Stimulated activated CD4-positive, alpha-beta T cell treated with anti-CD3 and anti-CD28 coated beads, Interleukin-12 subunit alpha, Interleukin-12 subunit beta, amount 100 ng/mL, for 4 hours (primary cell): Measurements from ENCODE around the gene GHDC.
"Not testable (repeated sequence)": the region's sequence is repeated elsewhere in the genome, so short reads cannot be mapped to it uniquely, and the experiment has no call there.

Source experiments
- DNase-seq: peaks from one replicate; pipeline ENCODE4 v3.0.0-alpha.2; 2020

Gene GHDC

GRCh38 chr17:42146911-42147607 lies 47.2 kb downstream of the GHDC start:
- DNase-seq: no peak

DNA sequence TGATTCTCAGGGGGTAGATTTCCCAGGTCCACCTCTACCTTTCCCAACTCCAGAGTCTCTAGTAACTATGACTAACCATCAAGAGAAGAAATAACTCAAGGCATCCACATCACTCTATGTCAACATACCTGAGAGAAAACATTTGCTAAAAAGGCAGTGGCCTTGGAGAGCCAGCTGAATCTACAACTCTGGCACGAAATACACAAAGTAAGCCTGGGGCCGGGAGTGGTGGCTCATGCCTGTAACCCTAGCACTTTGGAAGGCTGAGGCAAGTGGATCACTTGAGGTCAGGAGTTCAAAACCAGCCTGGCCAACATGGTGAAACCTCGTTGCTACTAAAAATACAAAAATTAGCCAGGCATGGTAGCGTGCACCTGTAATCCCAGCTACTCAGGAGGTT lies 51.2 kb downstream of the GHDC start:
- DNase-seq: not testable (repeated sequence)

GRCh38 chr17:42142371-42142896 lies 51.9 kb downstream of the GHDC start:
- DNase-seq: no peak

DNA sequence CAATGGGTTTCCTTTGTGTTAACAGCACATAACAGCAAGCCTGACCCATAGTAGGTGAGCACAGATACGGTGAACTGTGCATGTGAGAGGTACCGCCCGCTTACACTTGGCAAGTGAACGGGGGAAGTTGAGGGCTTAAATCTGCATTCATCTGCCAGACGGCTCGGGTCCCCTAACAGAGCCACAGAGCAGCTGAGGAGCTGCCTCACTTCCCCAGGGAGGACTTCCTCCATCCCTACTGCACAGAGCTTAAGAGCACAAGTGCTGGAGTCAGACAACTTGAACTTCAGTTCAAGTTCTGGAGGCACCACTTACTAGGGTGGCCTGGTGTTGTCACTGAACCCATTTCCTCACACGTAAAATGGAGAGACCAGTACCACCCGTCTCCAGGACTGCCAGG lies 52.9 kb downstream of the GHDC start:
- DNase-seq: no peak

- not testable (repeated sequence) for DNase-seq
Measured at GRCh38 chr17:42140690-42141089, 53.6 kb downstream of the GHDC start.
